Spinal cord (tissue), 10 donors: ENCODE results near the gene RUNDC3A. TPM values are rescaled to one million over a fixed set of nuclear protein-coding genes. Genes with fewer than 3 reads are reported as not detected.
A peak's percentile ranks its signal among the peaks of the same experiment; 100 is the strongest.

Source experiments
- DNase-seq, 6 donors: peaks; one replicate each; pipeline versions ENCODE4 v3.0.0 to v3.0.0-alpha.2; 2013 to 2015; ENCODE audit warnings: low spot score in 6 of 6, low read depth in 4 of 6
- H3K27ac ChIP-seq: one replicate; pipeline ENCODE4 v1.5.1; 2013; ENCODE audit warnings: low read depth, low read length, control low read depth
- H3K27me3 ChIP-seq: one replicate; pipeline ENCODE4 v1.6.1; 2013; ENCODE audit warnings: low read length; ENCODE audit not compliant: control insufficient read depth, insufficient read depth
- H3K36me3 ChIP-seq: one replicate; pipeline ENCODE4 v1.6.1; 2013; ENCODE audit warnings: low read length; ENCODE audit not compliant: control insufficient read depth, insufficient read depth
- H3K4me1 ChIP-seq: one replicate; pipeline ENCODE4 v1.6.1; 2013; ENCODE audit warnings: low read length; ENCODE audit not compliant: control insufficient read depth, insufficient read depth
- H3K4me3 ChIP-seq: one replicate; pipeline ENCODE4 v1.5.1; 2013; ENCODE audit warnings: low read depth, low read length, control low read depth
- H3K9me3 ChIP-seq: one replicate; pipeline ENCODE4 v1.6.1; 2013; ENCODE audit warnings: low read length; ENCODE audit not compliant: control insufficient read depth, insufficient read depth
- WGBS: methylation state at CpG from one replicate; pipeline ENCODE4 v1.1.5; 2013; ENCODE audit warnings: missing lambda C conversion rate; ENCODE audit not compliant: insufficient coverage; 5-methylcytosine and 5-hydroxymethylcytosine counted together
- polyA plus RNA-seq, 2 donors: library from polyadenylated mRNA; unstranded; fragments of 120-200 nt; gene quantifications; one replicate each; pipeline ENCODE4 v1.2.1, GENCODE V29; 2013; ENCODE audit not compliant: insufficient read length in 2 of 2
- total RNA-seq, 2 donors: library from RNA; depleted of rRNA in 1 of 2; stranded (reverse); fragments of 120-200 nt in 1 of 2; fragments of >200 nt in 1 of 2; gene quantifications; one replicate each; pipeline versions ENCODE4 v1.2.3 to v1.2.4, GENCODE V29; 2013 to 2014
- donor health status: healthy.

The RUNDC3A gene
- total and polyA plus RNA-seq, 4 donors = 44.0 to 173 (median 112) TPM

- WGBS = 0% methylated on average over 15 of the region's 15 CpGs
- H3K27ac ChIP-seq = peak overlapping the region; percentile 93
- H3K36me3 ChIP-seq = peaks cover 31% of the 10 kb centered on the region
- peaks cover 42% of the 10 kb centered on the region for H3K4me1 ChIP-seq
- peak in 3 of 6 donors; percentile 15 to 83 (median 67) for DNase-seq
- no peaks in the 10 kb centered on the region for H3K9me3 ChIP-seq
- H3K4me3 ChIP-seq = peak overlapping the region; percentile 55
- peaks cover 2% of the 10 kb centered on the region for H3K27me3 ChIP-seq
Observed at GRCh38 chr17:44308865-44309264, 464 bp downstream of the RUNDC3A start.

GRCh38 chr17:44309472-44309871, 1.1 kb downstream of the RUNDC3A start:
- no peak overlapping the region for H3K27ac ChIP-seq
- WGBS = 62% methylated on average over 3 of the region's 5 CpGs
- DNase-seq = no peak
- H3K4me1 ChIP-seq = peaks cover 47% of the 10 kb centered on the region
- no peaks in the 10 kb centered on the region for H3K9me3 ChIP-seq
- H3K27me3 ChIP-seq = peaks cover 8% of the 10 kb centered on the region
- H3K4me3 ChIP-seq = peak overlapping the region; percentile 55
- H3K36me3 ChIP-seq = peaks cover 37% of the 10 kb centered on the region

- no peak overlapping the region for H3K27ac ChIP-seq
- peaks cover 43% of the 10 kb centered on the region for H3K36me3 ChIP-seq
- H3K4me3 ChIP-seq = no peak overlapping the region
- H3K9me3 ChIP-seq = no peaks in the 10 kb centered on the region
- peaks cover 53% of the 10 kb centered on the region for H3K4me1 ChIP-seq
- peaks cover 10% of the 10 kb centered on the region for H3K27me3 ChIP-seq
- WGBS = 94% methylated on average over 2 of the region's 2 CpGs
- DNase-seq = no peak
Observed at GRCh38 chr17:44310188-44310587, 1.8 kb downstream of the RUNDC3A start.

- H3K4me1 ChIP-seq = peaks cover 53% of the 10 kb centered on the region
- 48% methylated on average over 10 of the region's 10 CpGs for WGBS
- DNase-seq = no peak
- H3K9me3 ChIP-seq = no peaks in the 10 kb centered on the region
- H3K27ac ChIP-seq = no peak overlapping the region
- no peak overlapping the region for H3K4me3 ChIP-seq
- peaks cover 13% of the 10 kb centered on the region for H3K27me3 ChIP-seq
- H3K36me3 ChIP-seq = peaks cover 49% of the 10 kb centered on the region
Observed at GRCh38 chr17:44310609-44311376, 2.4 kb downstream of the RUNDC3A start.

GRCh38 chr17:44311562-44312181, 3.3 kb downstream of the RUNDC3A start:
- DNase-seq = no peak
- H3K4me3 ChIP-seq = no peak overlapping the region
- peaks cover 53% of the 10 kb centered on the region for H3K4me1 ChIP-seq
- no peaks in the 10 kb centered on the region for H3K9me3 ChIP-seq
- H3K27me3 ChIP-seq = peaks cover 19% of the 10 kb centered on the region
- no peak overlapping the region for H3K27ac ChIP-seq
- H3K36me3 ChIP-seq = peaks cover 58% of the 10 kb centered on the region
- no CpG with 5 or more reads among the region's 5 CpGs for WGBS

- Histone ChIP-seq H3K27me3 (peaks cover 24% of the 10 kb centered on the region), H3K9me3 (no peaks in the 10 kb centered on the region), H3K36me3 (peaks cover 62% of the 10 kb centered on the region), H3K4me1 (peaks cover 48% of the 10 kb centered on the region), H3K4me3 (no peak overlapping the region), H3K27ac (no peak overlapping the region)
- no peak for DNase-seq
- 78% methylated on average over 7 of the region's 17 CpGs for WGBS
Observed at GRCh38 chr17:44312396-44313104, 4.1 kb downstream of the RUNDC3A start.

- peaks cover 40% of the 10 kb centered on the region for H3K4me1 ChIP-seq
- H3K9me3 ChIP-seq = no peaks in the 10 kb centered on the region
- no peak for DNase-seq
- no peak overlapping the region for H3K27ac ChIP-seq
- peaks cover 24% of the 10 kb centered on the region for H3K27me3 ChIP-seq
- WGBS = 78% methylated on average over 1 of the region's 7 CpGs
- H3K36me3 ChIP-seq = peaks cover 77% of the 10 kb centered on the region
- no peak overlapping the region for H3K4me3 ChIP-seq
Observed at GRCh38 chr17:44314031-44314430, 5.6 kb downstream of the RUNDC3A start.

GRCh38 chr17:44314524-44314868, 6.1 kb downstream of the RUNDC3A start:
- H3K9me3 ChIP-seq = no peaks in the 10 kb centered on the region
- peaks cover 24% of the 10 kb centered on the region for H3K27me3 ChIP-seq
- peaks cover 35% of the 10 kb centered on the region for H3K4me1 ChIP-seq
- H3K27ac ChIP-seq = no peak overlapping the region
- peaks cover 82% of the 10 kb centered on the region for H3K36me3 ChIP-seq
- DNase-seq = no peak
- H3K4me3 ChIP-seq = no peak overlapping the region
- 57% methylated on average over 1 of the region's 11 CpGs for WGBS

GRCh38 chr17:44314869-44315661, 6.7 kb downstream of the RUNDC3A start:
- Histone ChIP-seq H3K4me1 (peaks cover 30% of the 10 kb centered on the region), H3K4me3 (no peak overlapping the region), H3K27me3 (peaks cover 24% of the 10 kb centered on the region), H3K27ac (no peak overlapping the region), H3K9me3 (no peaks in the 10 kb centered on the region), H3K36me3 (peaks cover 84% of the 10 kb centered on the region)
- 13% methylated on average over 76 of the region's 81 CpGs for WGBS
- peak in 2 of 6 donors; percentile 56 to 61 for DNase-seq
